SK-N-SH treated with all-trans-retinoic acid at 6 μM for 48 hours (cell line): ENCODE data around the gene SUGCT.

Experiments
- ARNTL ChIP-seq: fragments of 450-650 bp; formaldehyde crosslinking; IDR thresholded peaks from 2 replicates; pipeline ENCODE4 v1.5.0; 2020; ENCODE audit warnings: low read depth, mild to moderate bottlenecking, moderate library complexity, borderline replicate concordance
- CREB5 ChIP-seq: fragments of 250-450 bp; sonication (Bioruptor Pico); IDR thresholded peaks from 2 replicates; pipeline ENCODE4 v1.5.1; 2020; ENCODE audit warnings: low read depth, mild to moderate bottlenecking, moderate library complexity
- ISL1 ChIP-seq: fragments of 250-450 bp; sonication (Bioruptor Pico); IDR thresholded peaks from 2 replicates; pipeline ENCODE4 v2.1.2; 2022; ENCODE audit warnings: mild to moderate bottlenecking, moderate library complexity
- OSR1 ChIP-seq: fragments of 250-450 bp; sonication (Bioruptor Pico); IDR thresholded peaks from 2 replicates; pipeline ENCODE4 v1.8.0; 2022; ENCODE audit warnings: moderate library complexity, mild to moderate bottlenecking, inconsistent platforms
- PATZ1 ChIP-seq: fragments of 250-450 bp; sonication (Bioruptor Pico); IDR thresholded peaks from 2 replicates; pipeline ENCODE4 v1.8.0; 2020; ENCODE audit warnings: mild to moderate bottlenecking, moderate library complexity, borderline replicate concordance
- POU6F1 ChIP-seq: fragments of 250-450 bp; sonication (Bioruptor Pico); IDR thresholded peaks from 2 replicates; pipeline ENCODE4 v1.8.0; 2021; ENCODE audit warnings: low read depth, mild to moderate bottlenecking, moderate library complexity, borderline replicate concordance
- TSHZ2 ChIP-seq: fragments of 250-450 bp; sonication (Bioruptor Pico); IDR thresholded peaks from 2 replicates; pipeline ENCODE4 v1.5.0; 2020; ENCODE audit warnings: mild to moderate bottlenecking, moderate library complexity
- ZC3H10 ChIP-seq: fragments of 250-450 bp; sonication (Bioruptor Pico); IDR thresholded peaks from 2 replicates; pipeline ENCODE4 v1.5.1; 2021; ENCODE audit warnings: mild to moderate bottlenecking, moderate library complexity
- ZFP3 ChIP-seq: fragments of 250-450 bp; sonication (Bioruptor Pico); IDR thresholded peaks from 2 replicates; pipeline ENCODE4 v1.5.0; 2020; ENCODE audit warnings: mild to moderate bottlenecking, moderate library complexity
- ZFP30 ChIP-seq: fragments of 450-650 bp; formaldehyde crosslinking; IDR thresholded peaks from 2 replicates; pipeline ENCODE4 v1.5.0; 2022; ENCODE audit warnings: mild to moderate bottlenecking, moderate library complexity
- ZNF8 ChIP-seq: fragments of 450-650 bp; formaldehyde crosslinking; IDR thresholded peaks from 2 replicates; pipeline ENCODE4 v1.5.0; 2020; ENCODE audit warnings: mild to moderate bottlenecking, moderate library complexity

GRCh38 chr7:40654171-40654570 is 519.4 kb downstream of the SUGCT start:
- no peak for TF ChIP-seq POU6F1 (CRISPR knock-in tag)
- no peak for TF ChIP-seq OSR1
- TF ChIP-seq TSHZ2 (CRISPR knock-in tag) = no peak
- TF ChIP-seq PATZ1 (CRISPR knock-in tag) = no peak
- no peak for TF ChIP-seq ISL1 (CRISPR knock-in tag)
- TF ChIP-seq ZFP30 (CRISPR knock-in tag) = no peak
- no peak for TF ChIP-seq ZC3H10 (CRISPR knock-in tag)
- no peak for TF ChIP-seq ZFP3
- TF ChIP-seq CREB5 (CRISPR knock-in tag) = no peak
- no peak for TF ChIP-seq ARNTL (CRISPR knock-in tag)
- TF ChIP-seq ZNF8 (CRISPR knock-in tag) = no peak
